Measurements from ENCODE around the gene THAP7.

The THAP7 gene

GRCh38 chr22:20976291-20976877 is 25.5 kb downstream of the THAP7 start:
- TF ChIP-seq EZH2 (IDR thresholded peaks at IDR 0.05; ENCODE audit: borderline replicate concordance, low read depth, low read length, severe bottlenecking) = no peak
- TF ChIP-seq, protein P1, sequence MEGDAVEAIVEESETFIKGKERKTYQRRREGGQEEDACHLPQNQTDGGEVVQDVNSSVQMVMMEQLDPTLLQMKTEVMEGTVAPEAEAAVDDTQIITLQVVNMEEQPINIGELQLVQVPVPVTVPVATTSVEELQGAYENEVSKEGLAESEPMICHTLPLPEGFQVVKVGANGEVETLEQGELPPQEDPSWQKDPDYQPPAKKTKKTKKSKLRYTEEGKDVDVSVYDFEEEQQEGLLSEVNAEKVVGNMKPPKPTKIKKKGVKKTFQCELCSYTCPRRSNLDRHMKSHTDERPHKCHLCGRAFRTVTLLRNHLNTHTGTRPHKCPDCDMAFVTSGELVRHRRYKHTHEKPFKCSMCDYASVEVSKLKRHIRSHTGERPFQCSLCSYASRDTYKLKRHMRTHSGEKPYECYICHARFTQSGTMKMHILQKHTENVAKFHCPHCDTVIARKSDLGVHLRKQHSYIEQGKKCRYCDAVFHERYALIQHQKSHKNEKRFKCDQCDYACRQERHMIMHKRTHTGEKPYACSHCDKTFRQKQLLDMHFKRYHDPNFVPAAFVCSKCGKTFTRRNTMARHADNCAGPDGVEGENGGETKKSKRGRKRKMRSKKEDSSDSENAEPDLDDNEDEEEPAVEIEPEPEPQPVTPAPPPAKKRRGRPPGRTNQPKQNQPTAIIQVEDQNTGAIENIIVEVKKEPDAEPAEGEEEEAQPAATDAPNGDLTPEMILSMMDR (IDR thresholded peaks at IDR 0.05; ENCODE audit: borderline replicate concordance, extremely low read depth, low read length, poor library complexity, severe bottlenecking) = no peak

GRCh38 chr22:20975541-20976290 is 26.2 kb downstream of the THAP7 start:
- H3K9ac ChIP-seq (ENCODE audit: low read depth, low read length) = no peak overlapping the region
- no peak overlapping the region for H2AFZ ChIP-seq (ENCODE audit: low read depth, low read length)
- ATAC-seq (ENCODE audit: insufficient read depth, low read depth) = no peak

More at GRCh38 chr22:20976291-20976877, 25.5 kb downstream of the THAP7 start:
- Histone ChIP-seq H2AFZ (ENCODE audit: low read depth, low read length) (no peak overlapping the region), H3K4me3 (ENCODE audit: low read depth in 1 of 2, low read length in 2 of 2) (no peak overlapping the region), H3K36me3 (ENCODE audit: insufficient read depth, low read length) (no peaks in the 10 kb centered on the region), H3K9ac (ENCODE audit: low read depth, low read length) (no peak overlapping the region), H3K27ac (ENCODE audit: low read length) (no peak overlapping the region), H3K27me3 (ENCODE audit: insufficient read depth, low read length, poor library complexity) (no peaks in the 10 kb centered on the region), H3K9me3 (ENCODE audit: insufficient read depth, low read length, severe bottlenecking) (peaks cover 5% of the 10 kb centered on the region), H4K20me1 (ENCODE audit: insufficient read depth, low read length) (no peaks in the 10 kb centered on the region; the same call in 1 of the 2 replicates), H3K4me1 (ENCODE audit: insufficient read depth, low read length) (peaks cover 8% of the 10 kb centered on the region), H3K4me2 (ENCODE audit: insufficient read depth, low read length) (no peak overlapping the region), H3K79me2 (ENCODE audit: insufficient read depth, low read length) (peaks cover 6% of the 10 kb centered on the region)
- no peak for DNase-seq
- ATAC-seq (ENCODE audit: insufficient read depth, low read depth) = no peak

DNA sequence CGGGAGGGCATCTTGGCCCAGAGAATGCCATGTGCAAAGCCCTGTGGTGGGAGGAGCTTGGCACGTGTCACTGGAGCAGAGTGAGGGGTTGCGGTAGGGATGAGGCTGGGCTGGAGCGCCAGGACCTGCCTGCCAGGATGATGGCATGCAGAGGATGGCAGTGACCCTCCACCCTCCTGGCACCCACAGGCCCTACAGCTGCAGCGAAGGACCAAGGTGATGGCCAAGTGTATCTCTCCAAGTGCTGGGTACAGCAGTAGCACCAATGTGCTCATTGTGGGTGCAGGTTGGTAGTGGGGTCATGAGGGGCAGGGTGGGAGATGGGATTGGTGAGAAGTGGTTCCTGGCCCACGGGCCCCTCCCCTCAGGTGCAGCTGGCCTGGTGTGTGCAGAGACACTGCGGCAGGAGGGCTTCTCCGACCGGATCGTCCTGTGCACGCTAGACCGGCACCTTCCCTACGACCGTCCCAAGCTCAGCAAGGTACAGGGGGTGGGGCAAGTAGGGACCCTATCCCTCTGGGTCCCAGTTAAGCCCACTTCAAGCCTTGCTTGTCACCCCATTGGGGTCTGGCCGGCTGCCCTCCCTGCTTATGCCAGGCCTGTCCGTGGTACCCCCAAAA is 27.5 kb downstream of the THAP7 start:
- H3K4me2 ChIP-seq (ENCODE audit: insufficient read depth, low read length) = no peak overlapping the region
- H3K27me3 ChIP-seq (ENCODE audit: insufficient read depth, low read length, poor library complexity) = no peaks in the 10 kb centered on the region
- H4K20me1 ChIP-seq (ENCODE audit: insufficient read depth, low read length) = no peaks in the 10 kb centered on the region; the same call in 1 of the 2 replicates
- DNase-seq (no peak), ATAC-seq (ENCODE audit: insufficient read depth, low read depth) (no peak)
- H3K27ac ChIP-seq (ENCODE audit: low read length) = no peak overlapping the region
- H3K4me1 ChIP-seq (ENCODE audit: insufficient read depth, low read length) = no peaks in the 10 kb centered on the region
- no peak overlapping the region for H3K4me3 ChIP-seq (ENCODE audit: low read depth in 1 of 2, low read length in 2 of 2)
- no peak for TF ChIP-seq EZH2 (IDR thresholded peaks at IDR 0.05; ENCODE audit: borderline replicate concordance, low read depth, low read length, severe bottlenecking)
- TF ChIP-seq, protein P1 (IDR thresholded peaks at IDR 0.05; ENCODE audit: borderline replicate concordance, extremely low read depth, low read length, poor library complexity, severe bottlenecking) = no peak
- no peak overlapping the region for H3K9ac ChIP-seq (ENCODE audit: low read depth, low read length)
- no peak overlapping the region for H2AFZ ChIP-seq (ENCODE audit: low read depth, low read length)
- no peaks in the 10 kb centered on the region for H3K36me3 ChIP-seq (ENCODE audit: insufficient read depth, low read length)
- peaks cover 5% of the 10 kb centered on the region for H3K9me3 ChIP-seq (ENCODE audit: insufficient read depth, low read length, severe bottlenecking)
- no peaks in the 10 kb centered on the region for H3K79me2 ChIP-seq (ENCODE audit: insufficient read depth, low read length)

More at GRCh38 chr22:20975541-20976290, 26.2 kb downstream of the THAP7 start:
- no peak overlapping the region for H3K27ac ChIP-seq (ENCODE audit: low read length)
- no peaks in the 10 kb centered on the region; the same call in 1 of the 2 replicates for H4K20me1 ChIP-seq (ENCODE audit: insufficient read depth, low read length)
- H3K9me3 ChIP-seq (ENCODE audit: insufficient read depth, low read length, severe bottlenecking) = peaks cover 5% of the 10 kb centered on the region
- H3K4me1 ChIP-seq (ENCODE audit: insufficient read depth, low read length) = peaks cover 2% of the 10 kb centered on the region
- no peak overlapping the region for H3K4me3 ChIP-seq (ENCODE audit: low read depth in 1 of 2, low read length in 2 of 2)
- no peak overlapping the region for H3K4me2 ChIP-seq (ENCODE audit: insufficient read depth, low read length)
- H3K36me3 ChIP-seq (ENCODE audit: insufficient read depth, low read length) = no peaks in the 10 kb centered on the region
- no peak for DNase-seq
- no peaks in the 10 kb centered on the region for H3K79me2 ChIP-seq (ENCODE audit: insufficient read depth, low read length)
- no peak for TF ChIP-seq EZH2 (IDR thresholded peaks at IDR 0.05; ENCODE audit: borderline replicate concordance, low read depth, low read length, severe bottlenecking)
- TF ChIP-seq, protein P1 (IDR thresholded peaks at IDR 0.05; ENCODE audit: borderline replicate concordance, extremely low read depth, low read length, poor library complexity, severe bottlenecking) = no peak
- H3K27me3 ChIP-seq (ENCODE audit: insufficient read depth, low read length, poor library complexity) = no peaks in the 10 kb centered on the region

Data from DND-41 (cell line).